GM12891 (cell line): ENCODE measurements around the gene CSRNP2.

ENCODE experiments used
- PAX5 ChIP-seq: IDR thresholded peaks from 2 replicates; pipeline ENCODE4 v1.6.1; 2011; ENCODE audit warnings: low read length, moderate library complexity, mild to moderate bottlenecking; ENCODE audit not compliant: insufficient read depth, severe bottlenecking
- POLR2A ChIP-seq: IDR thresholded peaks from 2 replicates; pipeline ENCODE4 v1.6.1; 2011; ENCODE audit warnings: low read depth, low read length, control low read depth
- POLR2AphosphoS5 ChIP-seq: IDR thresholded peaks from 2 replicates; pipeline ENCODE4 v1.6.1; 2011; ENCODE audit warnings: low read depth, low read length, control low read depth
- POU2F2 ChIP-seq: IDR thresholded peaks from 2 replicates; pipeline ENCODE4 v1.6.1; 2011; ENCODE audit warnings: low read depth, mild to moderate bottlenecking, control low read depth, low read length, moderate library complexity
- SPI1 ChIP-seq: IDR thresholded peaks from 2 replicates; pipeline ENCODE4 v1.6.1; 2011; ENCODE audit warnings: low read depth, low read length, control low read depth
- TAF1 ChIP-seq: IDR thresholded peaks from 2 replicates; pipeline ENCODE4 v1.6.1; 2011; ENCODE audit warnings: low read depth, low read length, control low read depth

DNA sequence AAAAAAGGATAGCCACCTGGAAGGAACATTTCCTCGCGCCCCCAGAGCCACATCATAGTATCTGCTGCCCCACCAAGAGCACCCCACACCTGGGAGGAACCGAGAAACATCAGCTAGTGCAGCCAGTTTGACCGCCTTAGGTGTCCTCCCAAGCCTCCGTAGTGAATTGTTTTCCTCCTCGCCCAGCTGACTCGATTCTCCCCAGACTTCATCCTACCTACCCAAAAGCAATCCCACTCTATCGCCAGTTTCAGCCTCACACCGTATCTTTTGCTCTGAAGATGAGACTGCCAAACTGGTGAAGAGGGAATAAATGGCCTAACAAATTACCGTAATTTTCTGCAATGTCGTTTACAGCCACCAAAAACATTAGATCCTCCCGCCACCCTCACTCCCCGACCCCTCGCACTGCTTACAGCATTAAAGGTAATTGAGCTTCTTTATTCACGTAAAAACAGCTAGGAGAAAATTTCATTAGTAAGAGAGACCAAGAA, 56.0 kb downstream of the CSRNP2 start:
- TF ChIP-seq TAF1 = no peak
- TF ChIP-seq POLR2AphosphoS5 = no peak
- TF ChIP-seq SPI1 = no peak
- TF ChIP-seq POLR2A = no peak
- no peak for TF ChIP-seq PAX5
- TF ChIP-seq POU2F2 = no peak
